ENCODE measurements around the gene FOXJ2. TPM values are rescaled to one million over a fixed set of nuclear protein-coding genes. Genes with fewer than 3 reads are reported as not detected.
"Not testable (repeated sequence)": the region's sequence is repeated elsewhere in the genome, so short reads cannot be mapped to it uniquely, and the experiment has no call there.

FOXJ2 gene
- 10 to 100 TPM; 19.4 to 27.2 (median 23.5) TPM for total RNA-seq

- peak within 1 kb of the TSS; percentile 76 for H3K4me3 ChIP-seq (ENCODE audit: low read depth, poor library complexity, severe bottlenecking)
- TF ChIP-seq CTCF (IDR thresholded peaks at IDR 0.05), result no peak
- TF ChIP-seq POLR2A (IDR thresholded peaks at IDR 0.05), result no peak
- intact Hi-C loops (cut with DNase I; ENCODE audit: low total_unique reads), result no loop called here
- DNase-seq (ENCODE audit: low spot score in 2 of 2), result peak; percentile 63 to 96
- 0% methylated on average over 36 to 38 of the region's 93 CpGs for WGBS, 2 donors
These were observed at the start of gene FOXJ2 for GRCh38 chr12:8032242-8033152. FOXJ2 (plus strand) TSS chr12:8032716; CDS start chr12:8039833, 7,117 bp downstream.

DNA sequence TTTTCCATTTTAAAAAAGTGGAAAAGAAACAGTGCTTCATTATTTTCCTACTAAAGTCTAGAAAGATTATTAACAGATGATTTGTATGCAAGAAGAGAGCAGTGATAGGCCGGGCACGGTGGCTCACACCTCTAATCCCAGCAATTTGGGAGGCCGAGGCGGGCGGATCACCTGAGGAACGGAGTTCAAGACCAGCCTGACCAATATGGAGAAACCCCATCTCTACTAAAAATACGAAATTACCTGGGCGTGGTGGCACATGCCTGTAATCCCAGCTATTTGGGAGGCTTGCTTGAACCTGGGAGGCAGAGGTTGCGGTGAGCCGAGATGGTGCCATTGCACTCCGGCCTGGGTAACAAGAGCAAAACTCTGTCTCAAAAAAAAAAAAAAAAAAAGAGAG is 49.5 kb upstream of the FOXJ2 start:
- WGBS, 2 donors, result 85 to 92% methylated on average over 11 of the region's 11 CpGs
- intact Hi-C loops (cut with DNase I; ENCODE audit: low total_unique reads); H3K4me3 ChIP-seq (ENCODE audit: low read depth, poor library complexity, severe bottlenecking): not testable (repeated sequence)
- DNase-seq (ENCODE audit: low spot score in 2 of 2), result peak in 1 of 2 donors; percentile 42

GRCh38 chr12:7983460-7983859 is 49.1 kb upstream of the FOXJ2 start:
- H3K4me3 ChIP-seq (ENCODE audit: low read depth, poor library complexity, severe bottlenecking); DNase-seq (ENCODE audit: low spot score in 2 of 2); intact Hi-C loops (cut with DNase I; ENCODE audit: low total_unique reads): not testable (repeated sequence)
- WGBS, 2 donors, result 88 to 92% methylated on average over 1 of the region's 1 CpG

DNA sequence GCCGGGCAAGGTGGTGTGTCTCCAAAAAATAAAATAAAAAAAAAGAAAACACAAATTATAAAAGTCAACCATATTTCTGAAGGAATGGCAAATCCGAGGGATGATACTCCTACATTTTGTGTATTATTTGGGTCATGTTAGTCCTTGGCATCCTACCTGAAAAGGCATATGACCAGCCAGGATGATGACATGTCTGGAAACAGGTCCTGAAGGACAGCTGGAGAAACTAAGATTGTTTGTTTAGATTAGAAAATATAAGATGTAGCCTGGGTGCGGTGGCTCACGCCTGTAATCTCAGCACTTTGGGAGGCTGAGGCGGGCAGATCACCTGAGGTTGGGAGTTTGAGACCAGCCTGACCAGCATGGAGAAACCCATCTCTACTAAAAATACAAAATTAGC is 47.6 kb upstream of the FOXJ2 start:
- no peak for DNase-seq (ENCODE audit: low spot score in 2 of 2)
- WGBS, 2 donors, result 88 to 89% methylated on average over 5 of the region's 5 CpGs
- intact Hi-C loops (cut with DNase I; ENCODE audit: low total_unique reads), result no loop called here
- TF ChIP-seq CTCF (IDR thresholded peaks at IDR 0.05), result no peak
- no peak for TF ChIP-seq POLR2A (IDR thresholded peaks at IDR 0.05)
- no peak overlapping the region for H3K4me3 ChIP-seq (ENCODE audit: low read depth, poor library complexity, severe bottlenecking)

DNA sequence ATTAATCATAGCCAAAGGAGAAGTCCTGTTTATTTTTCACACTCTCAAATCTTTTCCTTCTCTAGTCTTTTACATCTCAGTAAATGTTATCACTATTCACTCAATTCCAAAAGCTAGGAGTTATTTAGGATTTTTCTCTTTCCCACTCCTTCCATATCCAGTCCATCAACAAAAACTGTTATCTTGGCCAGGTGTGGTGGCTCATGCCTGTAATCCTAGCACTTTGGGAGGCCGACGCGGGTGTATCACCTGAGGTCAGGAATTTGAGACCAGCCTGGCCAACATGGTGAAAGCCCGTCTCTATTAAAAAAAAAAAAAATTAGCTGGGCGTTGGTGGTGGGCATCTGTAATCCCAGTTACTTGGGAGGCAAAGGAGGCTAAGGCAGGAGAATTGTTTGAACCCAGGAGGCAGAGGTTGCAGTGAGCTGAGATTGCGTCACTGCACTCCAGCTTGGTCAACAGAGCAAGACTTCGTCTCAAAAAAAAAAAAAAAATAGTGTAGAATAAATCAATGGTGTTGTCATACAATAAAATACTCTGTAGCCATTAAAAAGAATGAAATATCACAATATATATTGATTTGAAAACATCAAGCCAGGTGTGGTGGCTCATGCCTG is 46.6 kb upstream of the FOXJ2 start:
- WGBS, 2 donors, result 92 to 94% methylated on average over 7 of the region's 7 CpGs
- TF ChIP-seq CTCF (IDR thresholded peaks at IDR 0.05) (no peak), POLR2A (IDR thresholded peaks at IDR 0.05) (no peak)
- DNase-seq (ENCODE audit: low spot score in 2 of 2), result peak in 1 of 2 donors; percentile 7
- no peak overlapping the region for H3K4me3 ChIP-seq (ENCODE audit: low read depth, poor library complexity, severe bottlenecking)
- intact Hi-C loops (cut with DNase I; ENCODE audit: low total_unique reads), result no loop called here

DNA sequence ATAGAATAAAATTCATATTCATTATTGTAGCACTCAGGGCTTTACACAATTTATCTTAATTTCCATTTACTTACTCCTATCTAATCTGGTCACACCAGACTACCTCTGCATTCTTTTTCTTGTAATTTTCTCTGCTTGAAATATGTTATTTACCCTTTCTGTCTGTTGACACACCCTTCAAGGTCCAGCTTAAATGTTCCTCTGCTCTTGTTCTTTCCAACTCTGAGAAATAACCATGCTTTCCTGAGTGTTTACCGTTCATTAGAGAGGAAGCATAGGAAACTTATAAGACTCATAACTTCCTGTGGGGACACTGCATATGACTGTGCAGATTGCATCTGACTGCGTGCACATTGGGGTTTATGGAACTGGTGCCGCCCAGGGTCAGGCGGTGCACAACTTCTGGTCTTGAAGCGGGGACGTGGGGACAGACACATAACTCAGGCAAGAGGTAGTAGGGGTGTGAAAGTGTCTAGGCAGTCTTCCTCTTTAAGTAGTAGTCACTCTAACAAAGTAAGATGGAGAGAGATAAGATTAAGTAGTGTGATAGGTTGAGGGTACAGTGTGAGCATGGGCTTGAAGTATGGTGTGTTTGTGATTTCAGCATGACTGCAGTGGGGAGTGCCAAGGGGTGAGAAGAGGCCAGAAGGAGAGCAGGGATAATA is 42.6 kb upstream of the FOXJ2 start:
- whole genome bisulfite sequencing, 2 donors, result 56 to 69% methylated on average over 6 of the region's 6 CpGs
- H3K4me3 ChIP-seq (ENCODE audit: low read depth, poor library complexity, severe bottlenecking), result no peak overlapping the region
- DNase-seq (ENCODE audit: low spot score in 2 of 2), result peak in 1 of 2 donors; percentile 71
- no peak for TF ChIP-seq POLR2A (IDR thresholded peaks at IDR 0.05)
- TF ChIP-seq CTCF (IDR thresholded peaks at IDR 0.05), result no peak
- intact Hi-C loops (cut with DNase I; ENCODE audit: low total_unique reads), result loop anchor here (10.0 kb wide), 1 partner anchor 55 kb away; the partner anchor contains the start of gene SLC2A3

Measured in lower leg skin (tissue), 4 donors.